ENCODE results near the gene PEX10. TPM values are rescaled to one million over a fixed set of nuclear protein-coding genes. Genes with fewer than 3 reads are reported as not detected.

The PEX10 gene
- total and polyA plus RNA-seq, 10 of the 15 experiments (the other 5 are each of a cell fraction or from before 2014, with no cell fraction given): 0.24 to 24.9 (median 16.8) TPM; not detected in 1

DNA sequence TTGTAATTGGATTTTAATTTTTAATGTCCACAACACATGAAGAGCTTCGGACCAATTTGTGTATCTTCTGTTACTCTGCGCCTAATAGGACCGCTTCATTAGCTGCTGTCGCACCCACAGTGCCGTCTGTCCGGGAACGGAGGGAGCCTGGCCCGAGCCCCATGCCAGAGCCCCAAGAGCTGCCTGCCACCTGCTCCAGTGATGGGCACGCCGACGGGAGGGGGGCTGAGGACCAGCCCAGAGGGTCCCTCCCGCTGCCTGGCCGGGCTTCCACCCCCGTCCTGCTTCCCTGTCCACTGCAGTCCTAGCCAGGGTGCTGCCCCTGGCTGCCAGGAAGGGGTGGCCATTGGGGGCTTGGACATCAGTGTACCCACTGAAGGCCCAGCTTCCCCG lies 33.5 kb upstream of the PEX10 start (continued):
- TF ChIP-seq IKZF1 (conservative IDR thresholded peaks at IDR 0.05) (no peak), TARDBP (IDR thresholded peaks at IDR 0.05; ENCODE audit: borderline replicate concordance) (no peak), YBX1 (IDR thresholded peaks at IDR 0.05) (no peak), ZSCAN29 (IDR thresholded peaks at IDR 0.05) (no peak), EGR1 (IDR thresholded peaks at IDR 0.05; ENCODE audit: borderline replicate concordance in 1 of 2, low read depth in 2 of 2, low read length in 2 of 2) (no peak), STAT3 (IDR thresholded peaks at IDR 0.05; ENCODE audit: low read depth, low read length) (no peak)

DNA sequence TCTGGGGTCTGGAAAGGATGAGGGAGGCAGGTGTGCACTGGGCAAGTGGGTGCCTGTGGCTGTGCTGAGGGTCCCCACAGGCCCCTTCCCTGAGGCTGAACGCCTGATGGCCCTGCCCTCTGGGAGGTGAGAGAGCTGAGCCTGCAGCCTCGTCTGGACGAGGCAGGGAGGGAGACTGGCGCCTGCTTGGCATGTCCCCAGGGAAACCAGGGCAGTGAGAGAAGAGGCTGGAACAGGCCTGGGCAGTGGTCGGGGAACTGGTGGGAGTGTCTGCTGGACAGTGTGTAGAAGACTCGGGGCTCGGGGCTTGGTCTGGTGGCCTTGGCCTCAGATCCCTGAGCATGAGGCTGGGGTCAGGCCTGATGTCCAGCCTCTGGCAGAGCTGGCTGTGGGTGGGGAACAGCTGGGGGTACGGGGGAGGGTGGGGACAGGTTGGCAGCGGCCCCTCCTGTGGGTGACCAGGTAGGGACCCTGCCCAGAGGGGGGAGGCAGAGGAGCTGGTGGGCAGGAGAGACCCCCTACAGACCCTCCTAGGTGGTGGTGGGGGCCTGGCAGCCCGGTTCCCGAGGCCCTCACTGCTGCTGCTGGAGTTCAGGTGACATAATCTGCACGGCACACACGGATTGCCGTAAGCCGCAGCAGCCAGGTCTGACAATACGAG lies 32.9 kb upstream of the PEX10 start:
- DNase-seq (ENCODE audit: low read depth, low spot score) (no peak), ATAC-seq (no peak), FAIRE-seq (no peak)
- H3K27ac ChIP-seq (ENCODE audit: control insufficient read depth, insufficient read depth): no peak overlapping the region
- in situ Hi-C loops (cut with MboI) (no loop called here), intact Hi-C loops (cut with micrococcal nuclease; ENCODE audit: unreplicated experiment) (no loop called here)
- H3K4me2 ChIP-seq (ENCODE audit: control insufficient read depth, insufficient read depth): no peak overlapping the region
- ChIA-PET RAD21 (ENCODE audit: unreplicated experiment) (no interaction called here), CTCF (no interaction called here), SMC1A (ENCODE audit: uncharacterized antibody, unreplicated experiment) (no interaction called here), POLR2A (no interaction called here)
- H3K36me3 ChIP-seq (ENCODE audit: control insufficient read depth in 2 of 2, insufficient read depth in 2 of 2, low read length in 1 of 2): no peaks in the 10 kb centered on the region
- H4K20me1 ChIP-seq (ENCODE audit: control insufficient read depth, insufficient read depth): no peaks in the 10 kb centered on the region
- H2AFZ ChIP-seq (ENCODE audit: control insufficient read depth, low read depth, low read length): no peak overlapping the region
- no TSS peak for BruUV-seq (replicated peaks)
- peaks cover 2 to 5% of the 10 kb centered on the region in 2 experiments; a peak in 3 of 4 replicates for H3K27me3 ChIP-seq (replicated peaks in 1 of 2; ENCODE audit: control insufficient read depth in 2 of 2, insufficient read depth in 2 of 2, low read length in 1 of 2)
- 30% methylated on average over 14 of the region's 16 CpGs for WGBS (ENCODE audit: insufficient coverage, insufficient replicate concordance, low lambda C conversion rate, missing lambda C conversion rate)
- no peaks in the 10 kb centered on the region for H3K79me2 ChIP-seq (ENCODE audit: control insufficient read depth, insufficient read depth, low read length)
- H3K9ac ChIP-seq (ENCODE audit: control insufficient read depth, insufficient read depth, low read length): no peak overlapping the region
- no peak overlapping the region for H3K4me3 ChIP-seq
- no peaks in the 10 kb centered on the region for H3K9me3 ChIP-seq (replicated peaks; ENCODE audit: control insufficient read depth, insufficient read depth, low read length)
- H3K4me1 ChIP-seq (ENCODE audit: control insufficient read depth, insufficient read depth, low read length): no peaks in the 10 kb centered on the region
- TF ChIP-seq EP300 (IDR thresholded peaks at IDR 0.05; ENCODE audit: borderline replicate concordance in 1 of 2, control insufficient read depth in 1 of 2, low read depth in 2 of 2, low read length in 2 of 2): no peak
- no peak for TF ChIP-seq SREBF2 (IDR thresholded peaks at IDR 0.05; ENCODE audit: low read length)
- TF ChIP-seq YY1 (IDR thresholded peaks at IDR 0.05; ENCODE audit: low read depth, low read length): no peak
- no peak for TF ChIP-seq ZNF384 (IDR thresholded peaks at IDR 0.05; ENCODE audit: borderline replicate concordance, low read depth, low read length)
- no peak for TF ChIP-seq EGR1 (IDR thresholded peaks at IDR 0.05; ENCODE audit: borderline replicate concordance in 1 of 2, low read depth in 2 of 2, low read length in 2 of 2)
- no peak for TF ChIP-seq IKZF1 (conservative IDR thresholded peaks at IDR 0.05)
- TF ChIP-seq ZNF274 (IDR thresholded peaks at IDR 0.05; ENCODE audit: insufficient read depth, insufficient read length): no peak
- TF ChIP-seq, protein P1, sequence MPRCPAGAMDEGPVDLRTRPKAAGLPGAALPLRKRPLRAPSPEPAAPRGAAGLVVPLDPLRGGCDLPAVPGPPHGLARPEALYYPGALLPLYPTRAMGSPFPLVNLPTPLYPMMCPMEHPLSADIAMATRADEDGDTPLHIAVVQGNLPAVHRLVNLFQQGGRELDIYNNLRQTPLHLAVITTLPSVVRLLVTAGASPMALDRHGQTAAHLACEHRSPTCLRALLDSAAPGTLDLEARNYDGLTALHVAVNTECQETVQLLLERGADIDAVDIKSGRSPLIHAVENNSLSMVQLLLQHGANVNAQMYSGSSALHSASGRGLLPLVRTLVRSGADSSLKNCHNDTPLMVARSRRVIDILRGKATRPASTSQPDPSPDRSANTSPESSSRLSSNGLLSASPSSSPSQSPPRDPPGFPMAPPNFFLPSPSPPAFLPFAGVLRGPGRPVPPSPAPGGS (IDR thresholded peaks at IDR 0.05; ENCODE audit: borderline replicate concordance, insufficient read depth, low read depth, low read length, poor library complexity, severe bottlenecking): no peak
- TF ChIP-seq JUND (IDR thresholded peaks at IDR 0.05; ENCODE audit: low read depth, low read length): no peak
- no peak for TF ChIP-seq FOXK2 (IDR thresholded peaks at IDR 0.05)
- TF ChIP-seq, protein P2, sequence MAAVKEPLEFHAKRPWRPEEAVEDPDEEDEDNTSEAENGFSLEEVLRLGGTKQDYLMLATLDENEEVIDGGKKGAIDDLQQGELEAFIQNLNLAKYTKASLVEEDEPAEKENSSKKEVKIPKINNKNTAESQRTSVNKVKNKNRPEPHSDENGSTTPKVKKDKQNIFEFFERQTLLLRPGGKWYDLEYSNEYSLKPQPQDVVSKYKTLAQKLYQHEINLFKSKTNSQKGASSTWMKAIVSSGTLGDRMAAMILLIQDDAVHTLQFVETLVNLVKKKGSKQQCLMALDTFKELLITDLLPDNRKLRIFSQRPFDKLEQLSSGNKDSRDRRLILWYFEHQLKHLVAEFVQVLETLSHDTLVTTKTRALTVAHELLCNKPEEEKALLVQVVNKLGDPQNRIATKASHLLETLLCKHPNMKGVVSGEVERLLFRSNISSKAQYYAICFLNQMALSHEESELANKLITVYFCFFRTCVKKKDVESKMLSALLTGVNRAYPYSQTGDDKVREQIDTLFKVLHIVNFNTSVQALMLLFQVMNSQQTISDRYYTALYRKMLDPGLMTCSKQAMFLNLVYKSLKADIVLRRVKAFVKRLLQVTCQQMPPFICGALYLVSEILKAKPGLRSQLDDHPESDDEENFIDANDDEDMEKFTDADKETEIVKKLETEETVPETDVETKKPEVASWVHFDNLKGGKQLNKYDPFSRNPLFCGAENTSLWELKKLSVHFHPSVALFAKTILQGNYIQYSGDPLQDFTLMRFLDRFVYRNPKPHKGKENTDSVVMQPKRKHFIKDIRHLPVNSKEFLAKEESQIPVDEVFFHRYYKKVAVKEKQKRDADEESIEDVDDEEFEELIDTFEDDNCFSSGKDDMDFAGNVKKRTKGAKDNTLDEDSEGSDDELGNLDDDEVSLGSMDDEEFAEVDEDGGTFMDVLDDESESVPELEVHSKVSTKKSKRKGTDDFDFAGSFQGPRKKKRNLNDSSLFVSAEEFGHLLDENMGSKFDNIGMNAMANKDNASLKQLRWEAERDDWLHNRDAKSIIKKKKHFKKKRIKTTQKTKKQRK (IDR thresholded peaks at IDR 0.05; ENCODE audit: low read depth, low read length): no peak
- TF ChIP-seq, protein P3, sequence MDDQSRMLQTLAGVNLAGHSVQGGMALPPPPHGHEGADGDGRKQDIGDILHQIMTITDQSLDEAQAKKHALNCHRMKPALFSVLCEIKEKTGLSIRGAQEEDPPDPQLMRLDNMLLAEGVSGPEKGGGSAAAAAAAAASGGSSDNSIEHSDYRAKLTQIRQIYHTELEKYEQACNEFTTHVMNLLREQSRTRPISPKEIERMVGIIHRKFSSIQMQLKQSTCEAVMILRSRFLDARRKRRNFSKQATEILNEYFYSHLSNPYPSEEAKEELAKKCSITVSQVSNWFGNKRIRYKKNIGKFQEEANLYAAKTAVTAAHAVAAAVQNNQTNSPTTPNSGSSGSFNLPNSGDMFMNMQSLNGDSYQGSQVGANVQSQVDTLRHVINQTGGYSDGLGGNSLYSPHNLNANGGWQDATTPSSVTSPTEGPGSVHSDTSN (IDR thresholded peaks at IDR 0.05; ENCODE audit: insufficient replicate concordance, low read depth, low read length): no peak
